ENCODE measurements around the gene BCL2L2. TPM values are rescaled to one million over a fixed set of nuclear protein-coding genes. Genes with fewer than 3 reads are reported as not detected.
A peak's percentile ranks its signal among the peaks of the same experiment; 100 is the strongest.

Gene BCL2L2
- polyA plus RNA-seq, 12 donors: 26.0 to 36.9 (median 30.1) TPM; not detected in 1

GRCh38 chr14:23299211-23299957 lies 7.2 kb upstream of the BCL2L2 start:
- no peak for DNase-seq

GRCh38 chr14:23299986-23300686 lies 6.5 kb upstream of the BCL2L2 start:
- DNase-seq: no peak

GRCh38 chr14:23300687-23301223 lies 5.9 kb upstream of the BCL2L2 start:
- DNase-seq: peak; percentile 31

GRCh38 chr14:23301288-23301968 lies 5.2 kb upstream of the BCL2L2 start:
- peak; percentile 98 for DNase-seq

GRCh38 chr14:23301969-23302289 lies 4.7 kb upstream of the BCL2L2 start:
- no peak for DNase-seq

- DNase-seq: peak; percentile 62
These were observed 4.1 kb upstream of the BCL2L2 start, which contains the start of gene PPP1R3E for GRCh38 chr14:23302290-23303225. TSS of gene PPP1R3E (minus strand) at chr14:23302859. CDS start at chr14:23302576, 283 bp downstream.

- no peak for DNase-seq
These were observed 505 bp downstream of the BCL2L2 start for GRCh38 chr14:23307146-23307530.

GRCh38 chr14:23307687-23308644 lies 1.3 kb downstream of the BCL2L2 start:
- DNase-seq: no peak

- no peak for DNase-seq
These were observed 2.2 kb downstream of the BCL2L2 start for GRCh38 chr14:23308721-23309445.

- no peak for DNase-seq
These were observed 3.9 kb downstream of the BCL2L2 start for GRCh38 chr14:23310546-23310945.

GRCh38 chr14:23316300-23316699 lies 9.7 kb downstream of the BCL2L2 start:
- DNase-seq: no peak

GRCh38 chr14:23319746-23320583 lies 13.3 kb downstream of the BCL2L2 start:
- no peak for DNase-seq

- peak; percentile 100 for DNase-seq
These were observed 14.2 kb downstream of the BCL2L2 start, which contains the start of gene PABPN1 for GRCh38 chr14:23320584-23321571. TSS of gene PABPN1 (plus strand) at chr14:23321457. CDS start at chr14:23321470, 13 bp downstream.

- peak; percentile 47 for DNase-seq
These were observed 15.2 kb downstream of the BCL2L2 start for GRCh38 chr14:23321572-23322547.
